IMR-90 (cell line): ENCODE data around the gene ADGRL3. TPM values are rescaled to one million over a fixed set of nuclear protein-coding genes. Genes with fewer than 3 reads are reported as not detected.
A peak's percentile ranks its signal among the peaks of the same experiment; 100 is the strongest.

Source experiments
- ATAC-seq: fragments of 200-7000 bp; cut with Tn5 transposase; 2 replicates; pipeline ENCODE4 v1.9.1; 2020; ENCODE audit warnings: low read depth, mild to moderate bottlenecking, moderate library complexity
- BruUV-seq: library from RNA; stranded (reverse); fragments of 400-500 nt; replicated peaks from 2 replicates; lab custom pipeline; 2021; lab: Mats Ljungman, UMichigan
- CTCF ChIA-PET: fragments of 300-600 bp; formaldehyde crosslinking; extraction: SDS; loops from one replicate; lab custom pipeline; 2021; ENCODE audit warnings: antibody characterized with exemption; lab: Yijun Ruan, JAX
- POLR2A ChIA-PET: fragments of 300-600 bp; sonication (Branson Sonifier 250); formaldehyde crosslinking; loops from one replicate; lab custom pipeline; 2022; ENCODE audit warnings: antibody characterized with exemption; ENCODE audit not compliant: unreplicated experiment; lab: Charles Lee
- DNase-seq: peaks from one replicate; pipeline ENCODE4 v3.0.0; 2013
- H2AFZ ChIP-seq: replicated peaks from 2 replicates; pipeline ENCODE3; 2013; ENCODE audit warnings: low read length, mild to moderate bottlenecking; ENCODE audit not compliant: poor library complexity
- H2AK5ac ChIP-seq: 2 replicates; pipeline ENCODE4 v1.6.1; 2013; ENCODE audit warnings: low read depth, low read length, inconsistent platforms
- H2AK9ac ChIP-seq: replicated peaks from 2 replicates; pipeline ENCODE3; 2013; ENCODE audit warnings: mild to moderate bottlenecking, low read depth, low read length, moderate library complexity; ENCODE audit not compliant: poor library complexity
- H2BK120ac ChIP-seq: 2 replicates; pipeline ENCODE4 v1.6.1; 2013; ENCODE audit warnings: low read depth, low read length, inconsistent platforms
- H2BK15ac ChIP-seq: 3 replicates; pipeline ENCODE4 v1.6.1; 2013; ENCODE audit warnings: low read depth, low read length, inconsistent platforms
- H2BK20ac ChIP-seq: 2 replicates; pipeline ENCODE4 v1.6.1; 2013; ENCODE audit warnings: low read depth, mild to moderate bottlenecking, inconsistent platforms, low read length, moderate library complexity
- H2BK5ac ChIP-seq: 2 replicates; pipeline ENCODE4 v1.6.1; 2013; ENCODE audit warnings: mild to moderate bottlenecking, low read depth, low read length, inconsistent platforms; ENCODE audit not compliant: poor library complexity, severe bottlenecking
- H3K14ac ChIP-seq: replicated peaks from 2 replicates; pipeline ENCODE4 v1.6.1; 2013; ENCODE audit warnings: low read depth, low read length, inconsistent platforms
- H3K18ac ChIP-seq: 2 replicates; pipeline ENCODE4 v1.6.1; 2013; ENCODE audit warnings: low read depth, low read length, control low read depth
- H3K23ac ChIP-seq: 2 replicates; pipeline ENCODE4 v1.6.1; 2013; ENCODE audit warnings: low read depth, low read length, inconsistent platforms
- H3K27ac ChIP-seq: 2 replicates; pipeline ENCODE4 v1.5.1; 2013; ENCODE audit warnings: mild to moderate bottlenecking, control low read depth, low read length; ENCODE audit not compliant: insufficient read depth
- H3K27me3 ChIP-seq: 2 replicates; pipeline ENCODE4 v1.6.1; 2013; ENCODE audit warnings: low read length; ENCODE audit not compliant: control insufficient read depth, insufficient read depth
- H3K36me3 ChIP-seq: 2 replicates; pipeline ENCODE4 v1.6.1; 2013; ENCODE audit warnings: low read length, mixed read lengths; ENCODE audit not compliant: control insufficient read depth, insufficient read depth
- H3K4ac ChIP-seq: 2 replicates; pipeline ENCODE4 v1.6.1; 2013; ENCODE audit warnings: low read depth, low read length, inconsistent platforms
- H3K4me1 ChIP-seq: 2 replicates; pipeline ENCODE4 v1.6.1; 2013; ENCODE audit warnings: low read length, mixed read lengths; ENCODE audit not compliant: control insufficient read depth, insufficient read depth
- H3K4me2 ChIP-seq: 2 replicates; pipeline ENCODE4 v1.6.1; 2013; ENCODE audit warnings: low read depth, mild to moderate bottlenecking, control low read depth, low read length, moderate library complexity
- H3K4me3 ChIP-seq: 2 replicates; pipeline ENCODE4 v1.5.1; 2013; ENCODE audit warnings: low read depth, mild to moderate bottlenecking, control low read depth, low read length, moderate library complexity; ENCODE audit not compliant: insufficient read depth
- H3K56ac ChIP-seq: 2 replicates; pipeline ENCODE4 v1.6.1; 2013; ENCODE audit warnings: low read length, inconsistent platforms; ENCODE audit not compliant: insufficient read depth; ENCODE audit errors: extremely low read depth
- H3K79me1 ChIP-seq, 2 experiments: 2 replicates each; pipeline ENCODE4 v1.6.1; 2013; ENCODE audit warnings: low read length in 2 of 2, inconsistent platforms in 1 of 2, low read depth in 1 of 2
- H3K9ac ChIP-seq: 2 replicates; pipeline ENCODE4 v1.6.1; 2013; ENCODE audit warnings: low read depth, low read length, control low read depth
- H3K9me1 ChIP-seq: 2 replicates; pipeline ENCODE4 v1.6.1; 2013; ENCODE audit warnings: low read length, inconsistent platforms; ENCODE audit not compliant: insufficient read depth
- H3K9me3 ChIP-seq: 2 replicates; pipeline ENCODE4 v1.6.1; 2013; ENCODE audit warnings: low read length; ENCODE audit not compliant: control insufficient read depth, insufficient read depth
- H4K20me1 ChIP-seq: 2 replicates; pipeline ENCODE4 v1.6.1; 2013; ENCODE audit warnings: low read length, inconsistent platforms; ENCODE audit not compliant: insufficient read depth
- H4K5ac ChIP-seq: 2 replicates; pipeline ENCODE4 v1.6.1; 2013; ENCODE audit warnings: mild to moderate bottlenecking, low read depth, low read length, control low read depth
- H4K8ac ChIP-seq, 2 experiments: 2 replicates each; pipeline ENCODE4 v1.6.1; 2013; ENCODE audit warnings: low read depth in 2 of 2, low read length in 2 of 2, control low read depth in 1 of 2, inconsistent platforms in 1 of 2
- H4K91ac ChIP-seq: 2 replicates; pipeline ENCODE4 v1.6.1; 2013; ENCODE audit warnings: low read depth, low read length, inconsistent platforms; ENCODE audit not compliant: insufficient read depth
- CHD1 ChIP-seq: IDR thresholded peaks from 2 replicates; pipeline ENCODE4 v1.6.1; 2012; ENCODE audit warnings: low read depth, low read length, improper control_type of control experiment
- RAD21 ChIP-seq: IDR thresholded peaks from 2 replicates; pipeline ENCODE4 v1.6.1; 2012; ENCODE audit warnings: low read length, improper control_type of control experiment
- WGBS, 2 experiments: methylation state at CpG; one replicate each; pipeline versions ENCODE4 v1.1.5 to v1.1.7; 2013; ENCODE audit warnings: missing lambda C conversion rate in 2 of 2; ENCODE audit not compliant: insufficient read length in 1 of 2; ENCODE audit errors: extremely low coverage in 2 of 2; 5-methylcytosine and 5-hydroxymethylcytosine counted together
- dilution Hi-C: fragments of 300-500 bp; cut with HindIII; formaldehyde crosslinking; loops from one replicate; pipeline ENCODE4 v1.14.3; 2018; ENCODE audit warnings: low sequenced_read_pairs; ENCODE audit not compliant: unreplicated experiment
- in situ Hi-C: fragments of 300-500 bp; cut with MboI; formaldehyde crosslinking; loops from 3 replicates; pipeline ENCODE4 v1.14.3; 2019; ENCODE audit warnings: low sequenced_read_pairs, inconsistent platforms, mixed read lengths
- intact Hi-C: fragments of 100-400 bp; cut with micrococcal nuclease; formaldehyde crosslinking; loops from 2 replicates; pipeline ENCODE4 v1.10.0; 2022
- polyA plus RNA-seq, 3 experiments: library from polyadenylated mRNA; depleted of rRNA; stranded (reverse); fragments of >200 nt; gene quantifications; 2 replicates each; pipeline ENCODE4 v1.2.3, GENCODE V29; 2012; ENCODE audit warnings: low replicate concordance in 1 of 3
- total RNA-seq: library from RNA; depleted of rRNA; stranded (reverse); fragments of >200 nt; gene quantifications from 2 replicates; pipeline ENCODE4 v1.2.3, GENCODE V29; 2012
- TF ChIP-seq, protein P1 (sequence below): conservative IDR thresholded peaks from 2 replicates; pipeline ENCODE4 v1.5.1; 2012; ENCODE audit warnings: mild to moderate bottlenecking, low read depth, low read length, improper control_type of control experiment

The ADGRL3 gene
- total and polyA plus RNA-seq, 2 of the 4 experiments (the other 2 are of a cell fraction): 0.46 to 2.5 TPM

DNA sequence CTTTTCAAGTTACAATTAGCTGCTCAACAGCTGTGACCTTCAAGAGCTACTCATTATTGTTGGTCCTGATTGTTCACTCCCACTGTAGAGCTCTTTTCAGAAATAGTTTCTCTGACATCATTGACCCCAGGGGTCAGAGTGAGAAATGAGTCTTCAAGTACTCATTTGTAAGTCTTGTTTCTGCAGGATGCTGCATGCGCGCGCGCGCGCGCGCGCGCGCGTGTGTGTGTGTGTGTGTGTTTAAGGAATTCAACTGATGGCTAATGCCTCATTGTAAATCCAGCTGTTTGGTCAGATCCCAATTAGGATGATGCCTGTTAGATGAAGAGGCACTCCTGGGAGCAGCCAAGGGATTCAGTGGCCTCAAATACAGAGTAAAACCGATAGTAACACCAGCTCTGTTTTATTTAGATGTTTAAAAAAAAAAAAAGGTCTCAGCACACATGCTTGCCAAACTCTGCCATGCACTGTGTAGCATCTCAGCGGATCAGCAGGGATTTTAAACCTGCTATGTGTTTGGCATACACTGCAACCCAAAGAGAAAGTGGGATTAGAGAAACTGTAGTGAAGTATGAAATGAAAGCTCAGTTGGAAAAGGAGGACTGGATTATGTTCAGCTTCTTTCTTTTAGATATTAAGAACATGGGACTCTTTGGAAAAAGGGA lies 332.3 kb downstream of the ADGRL3 start:
- Histone ChIP-seq H4K5ac (no peak overlapping the region), H4K8ac (no peak overlapping the region), H3K9me3 (no peaks in the 10 kb centered on the region), H3K23ac (no peak overlapping the region), H2AK9ac (no peak overlapping the region), H3K9ac (no peak overlapping the region), H3K4ac (no peak overlapping the region), H3K27ac (no peak overlapping the region), H3K4me2 (peak overlapping the region; percentile 35; the same call in 1 of the 2 replicates), H3K4me1 (no peaks in the 10 kb centered on the region), H3K36me3 (no peaks in the 10 kb centered on the region), H3K56ac (no peak overlapping the region), H3K79me1 (no peaks in the 10 kb centered on the region), H3K14ac (no peak overlapping the region), H3K4me3 (no peak overlapping the region), H2BK15ac (no peak overlapping the region), H2BK20ac (no peak overlapping the region), H2AFZ (no peak overlapping the region), H4K20me1 (no peaks in the 10 kb centered on the region), H2BK5ac (no peak overlapping the region), H3K9me1 (no peaks in the 10 kb centered on the region), H4K91ac (no peak overlapping the region), H2BK120ac (no peak overlapping the region), H2AK5ac (no peak overlapping the region), H3K27me3 (no peaks in the 10 kb centered on the region), H3K18ac (no peak overlapping the region)
- TF ChIP-seq RAD21: no peak
- TF ChIP-seq, protein P1, sequence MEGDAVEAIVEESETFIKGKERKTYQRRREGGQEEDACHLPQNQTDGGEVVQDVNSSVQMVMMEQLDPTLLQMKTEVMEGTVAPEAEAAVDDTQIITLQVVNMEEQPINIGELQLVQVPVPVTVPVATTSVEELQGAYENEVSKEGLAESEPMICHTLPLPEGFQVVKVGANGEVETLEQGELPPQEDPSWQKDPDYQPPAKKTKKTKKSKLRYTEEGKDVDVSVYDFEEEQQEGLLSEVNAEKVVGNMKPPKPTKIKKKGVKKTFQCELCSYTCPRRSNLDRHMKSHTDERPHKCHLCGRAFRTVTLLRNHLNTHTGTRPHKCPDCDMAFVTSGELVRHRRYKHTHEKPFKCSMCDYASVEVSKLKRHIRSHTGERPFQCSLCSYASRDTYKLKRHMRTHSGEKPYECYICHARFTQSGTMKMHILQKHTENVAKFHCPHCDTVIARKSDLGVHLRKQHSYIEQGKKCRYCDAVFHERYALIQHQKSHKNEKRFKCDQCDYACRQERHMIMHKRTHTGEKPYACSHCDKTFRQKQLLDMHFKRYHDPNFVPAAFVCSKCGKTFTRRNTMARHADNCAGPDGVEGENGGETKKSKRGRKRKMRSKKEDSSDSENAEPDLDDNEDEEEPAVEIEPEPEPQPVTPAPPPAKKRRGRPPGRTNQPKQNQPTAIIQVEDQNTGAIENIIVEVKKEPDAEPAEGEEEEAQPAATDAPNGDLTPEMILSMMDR: no peak
- TF ChIP-seq CHD1: no peak
- DNase-seq (peak; percentile 41), ATAC-seq (no peak)
- no CpG with 5 or more reads among the region's 14 CpGs for WGBS, 2 experiments
- CTCF ChIA-PET: interaction anchor here (0.6 kb wide), 1 partner anchor 179 kb away, joined by 3 read pairs; no protein-coding TSS in a partner anchor
- dilution Hi-C loops: no loop called here
- POLR2A ChIA-PET: no interaction called here
- in situ Hi-C loops: no loop called here
- intact Hi-C loops: no loop called here
- BruUV-seq: no TSS peak
